GM12875 (cell line): ENCODE measurements around the gene PEAK1.

Experiments
- H3K4me3 ChIP-seq: one replicate; pipeline ENCODE4 v1.5.1; 2011; ENCODE audit warnings: low read depth, low read length, control low read depth
- TF ChIP-seq, protein P1 (sequence below): IDR thresholded peaks from 2 replicates; pipeline ENCODE4 v1.5.1; 2011; ENCODE audit warnings: low read depth, mild to moderate bottlenecking, control low read depth, inconsistent platforms, low read length, moderate library complexity, borderline replicate concordance; ENCODE audit not compliant: insufficient read depth

PEAK1 gene

DNA sequence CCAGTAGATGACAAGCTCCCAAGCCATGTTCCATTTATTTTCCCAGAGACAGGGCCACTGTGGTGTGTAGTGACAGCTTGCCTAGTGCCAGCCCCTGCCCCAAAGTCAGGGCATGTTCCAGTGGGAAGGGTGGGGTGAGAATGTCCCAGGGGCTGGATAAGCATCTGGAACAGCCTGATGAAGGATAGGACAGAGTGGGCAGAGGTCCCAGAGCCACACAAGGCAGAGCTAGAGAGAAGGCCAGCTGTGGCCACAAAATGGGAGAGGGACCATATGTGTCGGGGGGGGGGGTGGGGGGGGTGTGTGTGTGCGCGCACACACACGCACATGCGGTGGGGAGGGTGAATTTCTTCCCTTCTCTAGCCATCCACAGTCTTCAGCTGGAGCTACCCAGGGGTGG is 322.0 kb downstream of the PEAK1 start:
- no peak overlapping the region for H3K4me3 ChIP-seq
- TF ChIP-seq, protein P1, sequence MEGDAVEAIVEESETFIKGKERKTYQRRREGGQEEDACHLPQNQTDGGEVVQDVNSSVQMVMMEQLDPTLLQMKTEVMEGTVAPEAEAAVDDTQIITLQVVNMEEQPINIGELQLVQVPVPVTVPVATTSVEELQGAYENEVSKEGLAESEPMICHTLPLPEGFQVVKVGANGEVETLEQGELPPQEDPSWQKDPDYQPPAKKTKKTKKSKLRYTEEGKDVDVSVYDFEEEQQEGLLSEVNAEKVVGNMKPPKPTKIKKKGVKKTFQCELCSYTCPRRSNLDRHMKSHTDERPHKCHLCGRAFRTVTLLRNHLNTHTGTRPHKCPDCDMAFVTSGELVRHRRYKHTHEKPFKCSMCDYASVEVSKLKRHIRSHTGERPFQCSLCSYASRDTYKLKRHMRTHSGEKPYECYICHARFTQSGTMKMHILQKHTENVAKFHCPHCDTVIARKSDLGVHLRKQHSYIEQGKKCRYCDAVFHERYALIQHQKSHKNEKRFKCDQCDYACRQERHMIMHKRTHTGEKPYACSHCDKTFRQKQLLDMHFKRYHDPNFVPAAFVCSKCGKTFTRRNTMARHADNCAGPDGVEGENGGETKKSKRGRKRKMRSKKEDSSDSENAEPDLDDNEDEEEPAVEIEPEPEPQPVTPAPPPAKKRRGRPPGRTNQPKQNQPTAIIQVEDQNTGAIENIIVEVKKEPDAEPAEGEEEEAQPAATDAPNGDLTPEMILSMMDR, result no peak

DNA sequence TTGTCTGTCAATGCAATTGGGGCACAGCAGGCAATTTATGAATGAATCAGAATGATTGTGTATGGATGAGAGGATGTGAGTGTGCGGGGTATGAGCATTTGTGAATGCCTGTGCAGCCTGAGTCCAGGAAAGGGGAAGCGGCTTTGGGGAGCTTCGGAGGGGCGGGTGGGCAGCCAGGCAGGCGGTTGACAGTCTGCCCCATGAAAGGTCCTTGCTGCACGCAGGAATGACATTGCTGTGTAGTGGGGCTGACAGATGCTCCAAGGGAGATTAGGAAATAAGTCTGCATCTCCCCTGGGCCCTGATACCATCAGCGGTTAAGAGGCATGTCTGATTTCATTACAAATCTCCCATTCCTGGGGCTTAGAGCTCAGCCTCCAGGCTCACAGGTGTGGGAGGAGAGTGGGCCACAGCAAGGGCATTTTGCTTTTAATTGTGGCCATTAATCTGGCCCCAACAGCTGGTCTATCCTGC is 322.6 kb downstream of the PEAK1 start:
- no peak overlapping the region for H3K4me3 ChIP-seq
- TF ChIP-seq, protein P1, result no peak

DNA sequence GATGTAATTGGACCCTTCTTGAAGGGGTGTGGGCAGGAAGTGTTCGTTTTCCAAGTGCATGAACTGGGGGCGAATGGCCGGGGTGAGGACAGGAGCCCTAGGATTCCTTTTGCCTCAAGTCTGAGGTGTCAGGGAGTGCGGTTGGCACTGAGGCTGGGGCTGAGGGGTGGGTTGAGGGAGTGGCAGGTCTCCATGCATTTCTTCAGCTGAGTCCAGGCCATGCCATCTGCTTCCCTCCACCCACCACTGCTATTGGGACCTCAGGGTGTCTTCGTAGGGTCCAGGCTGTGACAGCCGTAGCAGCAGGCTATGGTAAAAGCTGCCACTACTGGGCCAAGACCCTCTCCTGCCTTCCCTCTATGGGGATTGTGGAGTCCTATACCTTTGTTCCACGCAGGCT is 323.4 kb downstream of the PEAK1 start:
- TF ChIP-seq, protein P1, result no peak
- H3K4me3 ChIP-seq, result no peak overlapping the region

- H3K4me3 ChIP-seq, result no peak overlapping the region
- TF ChIP-seq, protein P1, result no peak
These were observed 323.8 kb downstream of the PEAK1 start for GRCh38 chr15:77096138-77096537.

DNA sequence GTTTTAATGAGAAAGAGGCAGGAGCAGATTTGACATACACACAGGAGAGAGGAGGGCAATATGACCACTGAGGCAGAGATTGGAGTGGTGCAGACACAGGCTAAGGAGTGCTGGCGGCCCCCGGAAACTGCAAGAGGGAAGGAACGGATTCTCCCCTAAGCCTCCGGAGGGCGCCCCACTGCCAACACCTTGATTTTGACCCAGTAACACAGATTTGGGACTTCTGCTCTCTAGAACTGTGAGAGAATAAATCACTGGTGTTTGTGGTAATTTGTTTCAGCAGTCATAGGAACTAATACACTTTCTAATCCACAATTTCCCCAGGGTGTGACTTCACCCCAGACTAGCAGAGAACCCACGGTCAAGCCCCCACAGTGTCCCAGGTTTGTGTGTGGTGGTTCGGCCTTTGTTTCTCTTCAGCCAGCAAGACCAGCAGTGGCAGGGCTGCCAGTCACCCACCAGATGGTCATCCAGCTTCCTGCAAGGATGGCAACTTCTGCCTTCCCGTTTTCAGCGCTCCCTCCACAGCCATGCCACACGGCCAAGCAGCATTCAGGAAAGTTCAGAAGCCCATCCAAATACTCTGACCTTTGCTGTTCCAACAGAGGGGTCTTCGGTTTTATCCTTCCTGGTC is 325.4 kb downstream of the PEAK1 start:
- TF ChIP-seq, protein P1, result peak; percentile 19; the same call in 1 of the 2 replicates
- no peak overlapping the region for H3K4me3 ChIP-seq

DNA sequence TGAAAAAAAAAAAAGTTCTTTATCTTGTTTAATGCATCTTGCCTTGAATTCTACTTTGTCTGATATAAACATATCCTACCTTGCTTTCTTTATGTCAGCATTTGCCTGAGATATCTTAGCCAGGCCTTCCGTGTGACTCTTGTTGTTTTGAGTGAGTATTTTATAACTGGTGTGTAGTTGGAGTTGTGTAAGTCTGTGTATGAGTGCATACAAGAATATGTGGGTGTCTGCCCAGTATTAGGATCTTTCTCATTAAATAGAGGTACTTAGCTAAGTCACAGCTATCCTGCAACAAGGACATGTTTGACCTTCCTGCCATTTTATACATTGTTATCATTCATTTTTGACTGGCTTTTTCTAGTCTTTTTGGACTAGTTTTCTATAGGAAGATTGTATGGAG is 326.5 kb downstream of the PEAK1 start:
- H3K4me3 ChIP-seq, result no peak overlapping the region
- TF ChIP-seq, protein P1, result no peak

DNA sequence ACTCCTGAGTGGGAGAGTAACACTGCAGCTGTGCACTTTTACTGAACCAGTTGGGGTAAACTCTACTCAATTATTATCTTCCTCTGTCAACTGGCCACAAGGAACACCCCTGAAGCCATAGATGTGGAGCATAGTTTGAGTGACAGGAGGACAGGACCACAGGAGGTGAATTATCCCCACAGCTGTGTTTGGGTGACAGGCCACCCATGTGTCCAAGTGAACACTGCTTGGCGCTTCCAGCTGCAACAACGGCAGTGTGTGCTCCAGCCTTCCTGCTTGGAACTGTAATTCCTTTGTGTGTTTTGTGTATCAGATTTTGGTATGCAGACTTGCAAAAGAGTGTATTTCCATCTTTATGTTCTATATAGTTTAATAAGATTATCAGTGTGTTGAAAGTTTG is 328.8 kb downstream of the PEAK1 start:
- no peak overlapping the region for H3K4me3 ChIP-seq
- TF ChIP-seq, protein P1, result no peak
